HG03066 (cell line): ENCODE data around the gene QRFPR.
"Not testable (repeated sequence)": the region's sequence is repeated elsewhere in the genome, so short reads cannot be mapped to it uniquely, and the experiment has no call there.

Source experiments
- ATAC-seq: cut with Tn5 transposase; IDR thresholded peaks from one replicate; pipeline ENCODE4 v1.9.1; 2021; ENCODE audit warnings: low read depth; ENCODE audit not compliant: unreplicated experiment

The QRFPR gene

DNA sequence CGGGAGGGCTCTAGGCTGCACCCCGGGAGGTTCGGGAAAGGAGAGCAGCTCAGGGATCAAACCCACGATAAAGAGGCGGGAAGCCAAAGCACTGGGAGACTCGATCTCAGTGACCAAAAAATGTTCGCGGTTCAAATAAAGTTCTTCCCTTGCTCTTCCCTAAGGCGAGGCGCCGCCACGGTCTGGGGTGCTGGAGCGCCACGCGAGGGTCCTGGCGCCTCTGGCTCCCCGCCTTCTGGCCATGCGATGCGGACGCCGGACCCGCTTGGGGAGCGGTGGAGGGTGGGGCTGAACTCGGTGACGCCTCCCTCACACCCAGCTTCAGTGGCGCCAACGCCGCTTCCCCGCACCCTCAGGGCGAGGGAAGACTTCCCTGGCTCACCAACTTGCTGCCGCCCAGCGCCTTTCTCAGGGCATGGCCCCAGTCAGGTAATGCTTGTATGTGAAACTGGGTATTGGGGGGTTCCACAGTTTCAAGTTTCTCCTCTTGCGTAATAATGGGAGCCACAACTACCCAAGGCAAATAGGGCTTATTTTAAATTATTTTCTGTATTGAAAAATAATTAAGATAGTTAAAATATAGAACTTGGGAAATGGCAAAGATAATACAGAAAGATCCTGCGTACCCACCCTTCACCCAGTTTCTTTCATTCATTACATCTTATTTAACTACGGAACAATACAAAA, at the start of gene QRFPR:
QRFPR (minus strand) TSS at position 243 of the 687 bp plus-strand sequence. CDS start 371 bp downstream, outside the sequence.
- ATAC-seq = no peak

DNA sequence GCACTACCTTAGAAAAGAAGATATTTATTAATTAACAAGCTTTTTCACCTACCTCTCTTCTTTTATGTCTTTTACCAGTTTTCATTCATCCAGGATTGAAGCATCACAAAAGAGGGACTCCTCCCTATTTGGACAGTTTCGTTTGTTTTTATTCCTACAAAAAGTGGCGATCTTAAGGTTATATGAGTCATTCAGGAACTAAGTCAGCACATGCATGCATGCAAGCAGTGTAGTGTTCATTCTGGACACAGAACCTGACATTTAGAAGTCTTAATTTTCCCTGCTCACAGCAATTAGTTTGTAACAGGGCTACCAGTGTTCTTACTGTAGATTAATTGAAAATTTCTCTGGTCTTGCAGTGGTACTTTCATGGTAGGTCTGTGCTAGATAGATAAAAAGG, 47.9 kb upstream of the QRFPR start:
- no peak for ATAC-seq

DNA sequence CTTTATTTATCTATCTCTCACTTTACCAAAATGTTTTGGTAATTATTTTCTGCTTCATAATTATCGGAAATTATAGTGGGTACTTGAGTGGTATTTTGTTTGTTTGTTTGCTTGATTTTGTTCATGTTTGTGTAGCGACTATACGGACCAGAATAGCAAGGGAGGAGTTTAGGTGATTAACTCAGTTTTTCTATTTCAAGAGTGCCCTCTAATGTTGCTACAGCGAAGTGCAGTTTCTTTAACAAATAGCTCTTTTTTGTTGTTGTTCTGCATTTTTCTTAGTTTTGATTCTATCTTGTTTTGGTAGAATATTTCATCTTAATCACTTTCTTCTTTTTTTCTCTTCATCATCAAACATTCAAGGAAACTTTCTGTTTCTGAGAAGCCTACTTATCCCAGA, 40.8 kb upstream of the QRFPR start:
- no peak for ATAC-seq

DNA sequence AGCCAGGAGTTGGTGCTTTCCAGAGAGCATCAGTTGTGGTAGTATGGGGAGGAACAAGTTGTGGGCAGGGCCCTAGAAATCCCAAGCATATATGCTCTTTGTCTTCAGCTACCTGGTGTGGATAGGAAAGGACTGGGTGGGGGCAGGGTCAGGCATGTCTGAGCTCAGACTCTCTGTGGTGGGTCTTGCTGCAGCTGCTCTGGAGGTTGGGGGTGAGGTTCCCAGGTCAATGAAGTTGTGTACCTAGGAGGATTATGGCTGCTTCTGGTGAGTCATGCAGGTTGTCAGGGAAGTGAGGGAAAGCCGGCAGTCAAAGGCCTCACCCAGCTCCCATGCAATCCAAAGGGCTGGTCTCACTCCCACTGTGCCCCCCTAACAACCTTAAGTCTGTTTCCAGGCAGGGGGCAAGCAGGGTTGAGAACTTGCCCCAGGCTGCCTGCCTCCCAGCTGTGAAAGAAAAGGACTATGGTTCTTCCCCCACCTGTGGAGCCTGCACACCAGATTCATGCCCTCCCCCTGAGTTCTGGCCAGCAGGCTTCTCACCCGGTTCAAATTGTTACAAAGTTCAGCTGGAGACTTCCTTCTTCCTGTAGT, 30.4 kb upstream of the QRFPR start:
- no peak for ATAC-seq

DNA sequence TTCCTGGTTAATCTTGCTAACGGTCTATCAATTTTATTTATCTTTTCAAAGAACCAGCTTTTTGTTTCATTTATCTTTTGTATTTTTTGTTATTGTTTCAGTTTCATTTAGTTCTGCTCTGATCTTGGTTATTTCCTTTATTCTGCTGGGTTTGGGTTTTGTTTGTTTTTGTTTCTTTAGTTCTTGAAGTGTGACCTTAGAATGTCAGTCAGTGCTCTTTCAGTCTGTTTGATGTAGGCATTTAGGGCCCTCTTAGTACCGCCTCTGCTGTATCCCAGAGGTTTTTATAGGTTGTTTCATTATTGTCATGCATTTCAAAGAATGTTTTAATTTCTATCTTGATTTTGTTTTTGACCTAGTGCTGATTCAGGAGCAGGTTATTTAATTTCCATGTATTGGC, 27.7 kb upstream of the QRFPR start:
- not testable (repeated sequence) for ATAC-seq

DNA sequence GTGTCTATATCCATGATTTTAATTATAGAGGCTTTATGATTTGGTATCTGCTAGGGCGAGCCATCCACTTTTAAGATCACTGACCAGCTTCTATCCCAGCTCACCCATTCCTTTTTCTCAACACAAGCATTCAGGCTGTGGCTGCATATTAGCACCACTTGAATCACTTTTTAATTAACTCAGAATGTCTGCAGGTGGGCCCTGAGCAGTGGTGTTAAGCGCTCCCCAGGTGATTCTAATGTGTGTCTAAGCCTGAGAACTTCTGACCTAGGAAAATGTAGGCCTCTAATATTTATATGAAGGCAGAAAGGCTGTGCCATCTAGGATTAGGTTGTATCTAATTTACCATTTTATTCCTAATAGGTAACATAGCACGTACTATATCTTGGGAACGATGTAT, 19.8 kb upstream of the QRFPR start:
- ATAC-seq = no peak

DNA sequence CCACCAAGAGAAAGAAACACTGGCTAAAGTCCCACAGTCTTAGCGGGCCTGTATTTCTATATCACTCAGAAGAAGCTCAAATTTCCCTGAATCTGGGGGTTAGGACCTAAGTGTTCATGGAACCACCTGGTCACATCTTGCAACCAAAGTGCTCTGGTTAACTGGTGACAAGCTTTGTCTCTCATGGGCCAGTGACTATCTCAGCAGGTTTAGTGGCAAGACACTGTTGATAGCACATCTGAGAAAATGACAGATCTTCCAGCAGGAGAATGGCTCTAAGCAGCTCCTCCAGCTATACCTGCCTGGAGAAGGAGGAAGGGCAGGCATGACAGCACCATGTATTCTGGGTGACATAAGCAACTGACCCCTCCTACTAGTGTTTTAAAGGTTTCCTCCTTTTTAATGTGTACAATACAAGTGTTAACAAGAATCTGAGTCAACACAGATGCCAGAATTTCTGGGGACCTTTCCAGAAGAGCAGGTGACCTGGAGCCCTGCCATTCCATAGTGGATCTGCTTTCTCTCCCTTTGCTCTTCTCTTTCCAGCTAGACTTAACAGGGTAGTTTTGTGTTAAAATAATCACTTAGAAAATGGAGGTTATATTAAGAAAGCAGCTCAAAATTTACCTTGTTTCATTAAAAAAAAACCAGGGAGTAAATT, 17.3 kb upstream of the QRFPR start:
- no peak for ATAC-seq

DNA sequence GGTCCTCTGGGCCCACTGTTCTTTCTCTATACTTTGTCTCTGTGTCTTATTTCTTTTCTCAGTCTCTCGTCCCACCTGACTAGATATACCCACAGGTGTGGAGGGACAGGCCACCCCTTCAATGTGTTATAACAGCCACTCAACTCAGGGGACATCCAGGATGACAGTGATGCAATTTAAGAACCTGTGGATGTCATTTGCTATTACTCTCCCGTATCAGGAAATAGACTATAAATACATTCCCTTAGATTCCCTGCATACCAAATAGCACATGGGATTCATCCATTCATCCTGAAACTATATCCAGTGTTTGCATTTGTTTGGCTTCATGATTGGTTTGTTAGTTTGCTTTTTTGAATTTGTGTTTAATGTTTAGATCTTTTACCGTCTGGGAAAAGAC, 16.6 kb upstream of the QRFPR start:
- ATAC-seq = no peak

DNA sequence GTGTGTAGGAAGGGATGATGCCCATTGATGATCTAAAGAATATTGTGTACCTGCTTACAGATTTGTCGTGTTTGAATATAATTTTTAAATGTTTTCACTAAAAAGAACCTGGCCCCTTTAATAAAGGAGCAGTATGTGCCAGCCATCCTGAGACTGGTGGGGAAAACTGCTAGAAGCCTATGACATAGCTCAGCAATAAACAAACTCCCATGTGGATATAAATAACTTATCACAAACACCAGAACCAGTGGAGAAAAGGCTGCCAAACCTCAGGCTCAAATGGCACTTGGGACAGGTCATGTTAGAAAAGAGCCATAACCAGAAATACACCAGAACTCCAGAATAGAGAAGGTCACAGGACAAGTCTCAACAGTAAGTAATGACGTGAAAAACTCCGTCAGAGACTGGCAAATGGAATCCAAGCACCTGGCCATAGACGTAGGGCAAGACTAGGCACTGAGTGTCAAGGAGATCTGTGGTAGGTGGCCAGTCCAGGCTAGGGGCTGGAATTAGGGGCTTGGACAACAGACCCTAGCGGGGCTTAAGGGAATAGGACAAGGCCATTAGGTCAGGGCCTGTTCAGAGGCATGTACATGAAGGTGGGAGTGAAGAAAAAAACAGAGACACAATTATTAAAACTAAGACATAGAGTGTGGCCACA, 11.7 kb upstream of the QRFPR start:
- ATAC-seq = no peak

DNA sequence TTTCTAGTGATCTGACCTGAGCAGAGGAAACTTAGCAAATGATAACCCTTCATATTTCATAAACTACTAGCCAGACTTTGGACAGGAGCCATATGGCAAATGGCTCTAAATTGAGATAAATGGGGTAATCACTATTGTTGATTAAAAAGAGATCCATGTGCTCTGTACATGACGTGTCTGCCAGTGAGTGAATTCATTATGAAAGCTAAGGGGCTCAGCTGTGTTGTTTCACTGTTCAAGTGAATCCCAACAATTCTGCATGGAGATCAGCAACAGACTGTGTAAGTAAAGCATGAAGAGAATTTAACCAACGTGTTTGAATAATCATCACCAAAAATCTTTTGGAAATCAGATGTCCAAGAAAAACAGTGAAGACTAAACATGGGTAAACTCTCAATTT, 9.5 kb upstream of the QRFPR start:
- no peak for ATAC-seq

DNA sequence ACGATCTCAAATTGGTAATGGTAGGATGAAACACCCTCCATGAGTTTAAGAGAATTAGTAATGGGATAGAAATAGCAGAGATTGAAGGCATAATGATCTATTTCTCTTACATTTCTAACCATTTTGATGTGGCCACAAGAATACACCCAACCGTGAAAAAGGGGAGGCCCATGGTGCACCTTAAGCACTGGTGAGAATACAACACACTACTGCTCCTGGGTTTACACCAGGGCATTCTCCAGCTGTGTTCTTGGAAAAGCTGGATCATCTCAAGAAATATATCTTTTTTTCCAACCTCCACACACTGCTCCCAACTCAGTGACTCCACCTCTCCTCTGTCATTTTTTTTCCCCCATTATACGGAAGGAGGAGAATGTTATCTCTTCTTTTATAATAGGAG, 1.5 kb downstream of the QRFPR start:
- no peak for ATAC-seq

DNA sequence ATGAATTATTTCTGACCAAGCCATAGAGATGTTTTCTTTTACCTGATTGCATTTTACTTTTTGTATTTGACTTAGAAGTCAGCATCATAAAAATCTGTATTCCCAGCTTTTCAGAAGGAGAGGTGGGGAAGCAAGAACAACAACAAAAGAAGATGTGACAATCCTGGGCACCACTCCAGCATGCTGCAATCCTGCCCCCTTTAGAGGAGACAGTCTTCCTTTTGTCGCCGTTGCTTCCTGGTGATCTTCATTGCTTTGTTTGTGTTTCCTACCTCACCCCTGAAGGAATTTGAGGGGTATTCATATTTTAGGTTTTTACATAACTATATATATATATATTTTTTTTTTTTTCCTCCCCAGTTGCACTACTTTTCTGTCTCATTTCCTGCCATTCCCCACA, 3.7 kb downstream of the QRFPR start:
- no peak for ATAC-seq

DNA sequence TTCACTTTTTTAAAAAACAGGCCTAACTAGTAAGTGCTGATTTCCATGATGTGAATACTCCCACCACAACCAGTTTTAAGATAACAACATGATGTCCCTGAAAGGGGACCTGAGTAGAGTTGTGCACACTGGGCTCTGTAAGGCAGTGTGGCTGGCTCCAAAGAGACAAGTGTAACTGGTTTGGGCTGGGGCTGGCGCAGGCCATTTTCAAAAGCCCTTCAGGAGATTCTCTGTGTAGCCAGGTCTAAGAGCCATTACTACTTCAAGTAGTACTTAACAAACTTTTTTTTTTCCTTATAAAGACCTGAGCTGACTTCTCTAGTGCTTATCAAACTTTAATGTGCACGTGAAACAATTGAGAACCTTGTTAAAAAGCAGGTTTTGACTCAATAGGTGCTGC, 4.3 kb downstream of the QRFPR start:
- ATAC-seq = no peak

DNA sequence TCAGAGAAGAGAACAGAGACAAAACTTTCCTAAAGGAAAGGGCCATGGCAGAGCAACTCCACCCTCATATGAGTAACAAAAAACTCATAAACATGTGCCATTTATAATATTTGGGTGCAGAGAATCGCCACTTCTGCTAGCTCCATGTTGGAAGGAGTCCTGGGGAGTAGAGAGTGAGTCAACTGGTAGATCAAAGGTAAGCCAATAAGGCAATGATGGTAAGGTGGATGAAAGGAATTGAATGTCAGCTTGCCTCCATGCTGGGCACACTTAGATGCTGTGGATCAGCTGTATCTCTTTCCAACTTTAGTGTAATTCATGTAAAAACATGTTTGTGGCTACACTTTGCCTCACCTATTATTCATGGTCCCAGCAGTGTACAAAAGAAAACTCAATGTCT, 4.7 kb downstream of the QRFPR start:
- no peak for ATAC-seq

DNA sequence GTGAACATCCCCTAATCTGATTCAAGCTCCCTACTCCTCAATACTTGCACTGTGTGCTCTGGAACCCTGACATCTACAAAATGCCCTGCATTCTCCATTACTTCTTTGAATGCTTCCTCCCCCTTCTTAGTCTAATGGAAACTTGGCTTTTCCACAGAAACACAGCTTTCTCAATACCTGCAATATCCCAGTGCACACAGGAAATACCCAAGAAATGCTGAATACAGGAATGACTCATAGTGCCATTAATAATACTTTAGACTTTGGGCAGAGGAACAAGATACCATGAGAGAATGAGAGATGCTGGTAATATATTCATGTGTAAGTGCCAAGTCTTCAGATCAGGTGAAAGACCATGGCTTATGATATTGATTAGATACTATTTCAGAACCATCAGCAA, 5.6 kb downstream of the QRFPR start:
- no peak for ATAC-seq

DNA sequence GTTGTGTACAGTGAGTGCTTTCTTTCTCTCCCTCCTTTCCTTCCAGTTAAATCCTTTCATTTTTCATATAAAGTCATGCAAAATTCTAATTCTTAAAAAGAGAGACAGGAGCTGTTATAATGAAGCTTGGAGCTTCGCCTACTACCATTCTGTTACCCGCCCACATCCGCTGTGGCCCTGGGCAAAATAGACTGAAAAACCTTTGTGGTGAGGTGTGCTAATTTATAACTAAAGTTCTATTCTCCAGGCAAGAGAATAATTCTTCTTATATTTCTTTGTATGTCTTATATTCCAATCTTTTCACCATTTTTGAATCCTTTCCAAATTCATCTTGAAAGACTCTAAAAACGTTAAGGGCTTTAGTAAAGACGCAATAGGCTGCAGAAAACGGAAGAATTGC, 7.0 kb downstream of the QRFPR start:
- ATAC-seq = no peak

DNA sequence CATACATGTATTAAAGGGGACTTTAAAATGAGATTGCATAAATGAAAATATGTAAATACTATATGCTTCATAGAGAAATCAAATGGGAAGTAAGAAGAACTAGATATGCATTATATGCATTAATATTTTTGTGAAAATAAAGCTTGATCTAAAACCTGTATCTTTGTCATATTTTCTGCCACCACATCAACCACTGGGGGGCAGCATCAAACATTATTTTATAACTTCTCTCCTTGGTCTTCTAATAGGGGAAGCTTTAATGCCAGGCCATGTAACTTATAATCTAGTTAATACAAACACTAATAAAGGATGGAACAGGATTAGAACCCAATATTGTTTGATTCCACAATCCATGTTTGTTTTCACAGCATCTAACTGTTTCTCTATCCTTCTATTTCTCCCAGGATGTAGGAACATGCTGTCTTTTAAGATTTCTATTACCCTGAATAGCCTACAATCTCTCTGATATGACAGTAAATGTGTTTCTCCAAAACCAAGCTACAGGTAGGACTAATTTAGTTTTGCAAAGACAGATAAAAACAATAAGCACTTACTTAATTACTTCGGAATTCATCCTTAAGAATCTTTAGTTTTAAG, 10.0 kb downstream of the QRFPR start:
- ATAC-seq = peak; percentile 66

DNA sequence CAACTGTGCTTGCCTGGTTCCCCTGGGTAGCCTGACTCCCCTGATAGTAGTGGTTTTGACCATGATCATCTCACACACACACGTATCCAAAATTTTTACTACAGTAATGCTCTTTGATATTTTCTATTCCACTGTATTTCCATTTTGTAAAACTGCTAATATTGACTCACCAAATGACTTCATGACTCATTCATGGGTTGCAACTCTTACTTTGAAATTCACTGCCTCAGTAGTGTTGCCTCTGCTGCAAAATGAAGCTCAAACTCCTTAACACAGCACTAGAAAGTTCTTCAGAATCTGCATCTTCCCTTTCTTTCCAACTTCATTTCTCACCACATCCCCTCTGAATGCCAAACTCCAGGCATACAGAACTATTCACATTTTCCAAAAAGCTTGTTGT, 20.3 kb downstream of the QRFPR start:
- ATAC-seq = no peak

DNA sequence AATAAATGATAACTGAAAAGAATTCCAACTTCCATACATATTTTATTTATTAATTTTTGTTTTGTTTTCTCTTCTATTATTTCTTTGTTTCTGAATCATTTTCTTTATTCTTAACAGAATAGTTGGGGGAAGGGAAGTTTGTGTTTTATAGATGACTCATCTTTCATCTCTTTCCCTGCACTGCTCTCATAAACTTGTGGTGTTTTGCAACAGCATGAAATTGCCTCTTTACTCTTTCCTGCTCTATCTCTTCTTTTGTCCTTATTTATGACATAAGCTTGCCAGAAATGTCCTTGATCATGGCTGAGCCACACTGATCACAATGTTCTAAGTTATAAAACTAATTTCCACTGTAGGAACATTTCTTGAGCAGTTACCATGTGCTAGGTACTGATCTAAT, 22.3 kb downstream of the QRFPR start:
- no peak for ATAC-seq

DNA sequence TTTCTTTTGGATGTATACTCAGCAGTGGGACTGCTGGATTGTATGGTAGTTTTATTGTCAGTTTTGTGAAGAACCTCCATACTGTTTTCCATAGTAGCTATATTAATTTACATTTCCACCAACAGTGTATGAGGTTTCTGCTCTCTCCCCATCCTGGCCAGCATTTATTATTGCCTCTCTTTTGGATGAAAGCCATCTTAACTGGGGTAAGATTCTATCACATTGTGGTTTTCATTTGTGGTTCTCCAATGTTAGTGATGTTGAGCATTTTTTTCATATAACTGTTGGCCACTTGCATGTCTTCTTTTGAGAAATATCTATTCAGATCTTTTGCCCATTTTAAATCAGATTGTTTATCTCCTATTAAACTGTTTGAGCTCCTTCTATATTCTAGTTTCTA, 27.6 kb downstream of the QRFPR start:
- ATAC-seq = no peak

DNA sequence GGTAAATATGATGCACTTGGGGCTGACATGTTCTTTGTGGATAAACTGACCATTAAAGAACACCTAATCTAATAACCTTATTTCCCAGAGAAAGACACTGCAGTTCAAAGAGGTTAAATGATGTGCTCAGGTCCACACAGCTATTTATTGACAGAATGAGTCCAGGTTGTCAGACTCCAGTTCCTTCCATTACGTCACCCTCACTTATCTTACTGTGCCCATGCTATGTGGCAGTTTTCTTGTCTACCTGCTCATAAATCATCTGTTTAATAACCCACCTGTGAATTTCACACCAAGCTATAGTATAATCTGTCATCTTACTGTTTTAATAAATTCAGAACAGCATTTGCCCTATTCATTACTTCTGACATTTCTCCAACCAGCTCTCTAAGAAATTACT, 36.7 kb downstream of the QRFPR start:
- ATAC-seq = no peak
